ENCODE results near the gene TLX1.

The TLX1 gene

DNA sequence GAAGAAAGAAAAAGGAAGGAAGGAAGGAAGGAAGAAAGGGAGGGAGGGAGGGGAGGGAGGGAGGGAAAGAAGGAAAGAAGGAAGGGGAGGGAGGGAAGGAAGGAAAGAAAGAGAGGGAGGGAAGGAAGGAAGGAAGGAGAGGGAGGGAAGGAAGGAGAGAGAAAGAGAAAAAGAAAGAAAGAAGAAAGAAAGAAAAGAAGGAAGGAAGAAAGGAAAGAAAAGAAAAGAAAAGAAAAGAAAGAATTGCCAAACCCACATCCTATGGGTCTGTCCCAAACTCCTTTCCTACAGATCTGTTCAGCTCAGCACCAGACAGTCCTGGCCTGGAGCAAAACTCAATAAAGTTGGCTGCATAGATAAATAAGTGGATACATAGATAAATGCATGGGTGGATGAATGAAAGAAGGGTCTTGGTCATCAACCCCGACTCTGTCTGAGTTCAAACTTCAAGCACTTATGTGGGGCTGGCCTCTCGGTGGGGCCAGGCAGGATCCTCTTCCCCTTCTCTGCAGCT is 17.2 kb upstream of the TLX1 start:
- Histone ChIP-seq H3K36me3 (ENCODE audit: low read length) (no peaks in the 10 kb centered on the region), H3K4me2 (ENCODE audit: low read depth, low read length, poor library complexity, severe bottlenecking) (no peak overlapping the region), H3K27me3 (ENCODE audit: low read length) (no peaks in the 10 kb centered on the region)

DNA sequence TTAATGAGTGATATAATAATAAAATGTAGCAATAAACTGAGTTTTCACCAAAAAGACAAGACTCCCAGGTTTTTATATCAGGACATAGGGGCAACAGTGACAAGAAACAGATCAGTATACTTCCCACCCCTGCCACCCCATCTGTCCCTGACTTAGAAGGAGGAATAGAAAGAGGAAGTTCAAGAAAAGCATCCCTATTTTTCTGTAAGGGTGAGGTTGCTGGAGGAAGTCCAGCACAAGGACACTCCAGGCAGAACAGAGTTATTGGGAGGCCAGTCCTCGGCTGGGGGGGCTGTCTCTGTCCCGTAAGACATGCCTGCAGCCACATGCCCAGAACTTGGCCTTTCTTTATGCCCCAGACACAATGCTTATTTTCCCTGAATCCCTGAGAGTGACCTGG is 16.5 kb upstream of the TLX1 start:
- no peaks in the 10 kb centered on the region for H3K9me3 ChIP-seq (ENCODE audit: insufficient read depth, low read length)
- TF ChIP-seq EZH2phosphoT487 (conservative IDR thresholded peaks at IDR 0.05; ENCODE audit: low read length): no peak
- TF ChIP-seq, protein P1, sequence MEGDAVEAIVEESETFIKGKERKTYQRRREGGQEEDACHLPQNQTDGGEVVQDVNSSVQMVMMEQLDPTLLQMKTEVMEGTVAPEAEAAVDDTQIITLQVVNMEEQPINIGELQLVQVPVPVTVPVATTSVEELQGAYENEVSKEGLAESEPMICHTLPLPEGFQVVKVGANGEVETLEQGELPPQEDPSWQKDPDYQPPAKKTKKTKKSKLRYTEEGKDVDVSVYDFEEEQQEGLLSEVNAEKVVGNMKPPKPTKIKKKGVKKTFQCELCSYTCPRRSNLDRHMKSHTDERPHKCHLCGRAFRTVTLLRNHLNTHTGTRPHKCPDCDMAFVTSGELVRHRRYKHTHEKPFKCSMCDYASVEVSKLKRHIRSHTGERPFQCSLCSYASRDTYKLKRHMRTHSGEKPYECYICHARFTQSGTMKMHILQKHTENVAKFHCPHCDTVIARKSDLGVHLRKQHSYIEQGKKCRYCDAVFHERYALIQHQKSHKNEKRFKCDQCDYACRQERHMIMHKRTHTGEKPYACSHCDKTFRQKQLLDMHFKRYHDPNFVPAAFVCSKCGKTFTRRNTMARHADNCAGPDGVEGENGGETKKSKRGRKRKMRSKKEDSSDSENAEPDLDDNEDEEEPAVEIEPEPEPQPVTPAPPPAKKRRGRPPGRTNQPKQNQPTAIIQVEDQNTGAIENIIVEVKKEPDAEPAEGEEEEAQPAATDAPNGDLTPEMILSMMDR (IDR thresholded peaks at IDR 0.05; ENCODE audit: insufficient read depth, low read length, poor library complexity, severe bottlenecking): no peak
- no peaks in the 10 kb centered on the region for H3F3A ChIP-seq (ENCODE audit: insufficient read depth)
- no peak overlapping the region for H3K4me3 ChIP-seq (ENCODE audit: insufficient read depth, low read length, poor library complexity, severe bottlenecking)
- H3K9ac ChIP-seq (ENCODE audit: low read length): no peak overlapping the region
- no peaks in the 10 kb centered on the region for H3K27me3 ChIP-seq (ENCODE audit: low read length)
- H3K9me2 ChIP-seq (replicated peaks; ENCODE audit: insufficient read depth, low read length): no peaks in the 10 kb centered on the region
- H4K20me1 ChIP-seq (ENCODE audit: low read depth, low read length): no peaks in the 10 kb centered on the region
- H3K27ac ChIP-seq (ENCODE audit: low read depth, low read length): no peak overlapping the region
- H3K36me3 ChIP-seq (ENCODE audit: low read length): no peaks in the 10 kb centered on the region
- H2AFZ ChIP-seq (ENCODE audit: low read depth, low read length, severe bottlenecking): no peak overlapping the region
- no peak overlapping the region for H3K4me2 ChIP-seq (ENCODE audit: low read depth, low read length, poor library complexity, severe bottlenecking)
- no peaks in the 10 kb centered on the region for H3K79me2 ChIP-seq (ENCODE audit: insufficient read depth, low read length)

More for the DNA sequence above, 17.2 kb upstream of the TLX1 start:
- Histone ChIP-seq H3K9me2 (replicated peaks; ENCODE audit: insufficient read depth, low read length) (no peaks in the 10 kb centered on the region), H3F3A (ENCODE audit: insufficient read depth) (no peaks in the 10 kb centered on the region), H4K20me1 (ENCODE audit: low read depth, low read length) (no peaks in the 10 kb centered on the region), H2AFZ (ENCODE audit: low read depth, low read length, severe bottlenecking) (no peak overlapping the region), H3K9me3 (ENCODE audit: insufficient read depth, low read length) (no peaks in the 10 kb centered on the region), H3K27ac (ENCODE audit: low read depth, low read length) (no peak overlapping the region), H3K79me2 (ENCODE audit: insufficient read depth, low read length) (no peaks in the 10 kb centered on the region), H3K4me3 (ENCODE audit: insufficient read depth, low read length, poor library complexity, severe bottlenecking) (no peak overlapping the region), H3K9ac (ENCODE audit: low read length) (no peak overlapping the region)
- TF ChIP-seq, protein P1 (IDR thresholded peaks at IDR 0.05; ENCODE audit: insufficient read depth, low read length, poor library complexity, severe bottlenecking): no peak
- no peak for TF ChIP-seq EZH2phosphoT487 (conservative IDR thresholded peaks at IDR 0.05; ENCODE audit: low read length)

DNA sequence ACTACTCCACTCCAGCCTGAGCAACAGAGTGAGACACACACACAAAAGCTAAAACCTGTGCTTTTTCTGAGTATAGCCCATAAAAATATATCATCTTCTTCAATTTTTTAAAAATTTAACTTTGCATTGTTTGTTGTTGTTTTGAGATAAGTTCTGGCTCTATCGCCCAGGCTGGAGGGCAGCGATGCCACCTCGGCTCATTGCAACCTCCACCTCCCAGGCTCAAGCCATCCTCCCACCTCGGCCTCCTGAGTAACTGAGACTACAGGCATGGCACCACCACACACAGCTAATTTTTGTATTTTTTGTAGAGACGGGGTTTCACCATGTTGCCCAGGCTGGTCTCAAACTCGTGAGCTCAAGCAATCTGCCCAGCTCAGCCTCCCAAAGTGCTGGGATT is 14.3 kb upstream of the TLX1 start:
- Histone ChIP-seq H3K27ac (ENCODE audit: low read depth, low read length) (no peak overlapping the region), H3K36me3 (ENCODE audit: low read length) (no peaks in the 10 kb centered on the region), H3K9me3 (ENCODE audit: insufficient read depth, low read length) (no peaks in the 10 kb centered on the region), H3K27me3 (ENCODE audit: low read length) (no peaks in the 10 kb centered on the region), H3K9me2 (replicated peaks; ENCODE audit: insufficient read depth, low read length) (no peaks in the 10 kb centered on the region), H2AFZ (ENCODE audit: low read depth, low read length, severe bottlenecking) (no peak overlapping the region), H3K4me3 (ENCODE audit: insufficient read depth, low read length, poor library complexity, severe bottlenecking) (no peak overlapping the region), H3K9ac (ENCODE audit: low read length) (no peak overlapping the region), H3K4me2 (ENCODE audit: low read depth, low read length, poor library complexity, severe bottlenecking) (no peak overlapping the region), H4K20me1 (ENCODE audit: low read depth, low read length) (no peaks in the 10 kb centered on the region), H3F3A (ENCODE audit: insufficient read depth) (no peaks in the 10 kb centered on the region), H3K79me2 (ENCODE audit: insufficient read depth, low read length) (no peaks in the 10 kb centered on the region)
- TF ChIP-seq, protein P1 (IDR thresholded peaks at IDR 0.05; ENCODE audit: insufficient read depth, low read length, poor library complexity, severe bottlenecking): no peak
- no peak for TF ChIP-seq EZH2phosphoT487 (conservative IDR thresholded peaks at IDR 0.05; ENCODE audit: low read length)

Measured in SU-DHL-6 (cell line).